ENCODE data around the gene HSDL1. TPM values are rescaled to one million over a fixed set of nuclear protein-coding genes. Genes with fewer than 3 reads are reported as not detected.
A peak's percentile ranks its signal among the peaks of the same experiment; 100 is the strongest.

Gene HSDL1
- total RNA-seq, 1 donor from 2014 or later: 31.0 TPM

GRCh38 chr16:84169765-84170310 lies 24.9 kb upstream of the HSDL1 start:
- peak; percentile 24 for ATAC-seq

GRCh38 chr16:84166796-84167695 lies 22.1 kb upstream of the HSDL1 start:
- ATAC-seq (no peak), DNase-seq (no peak)
- intact Hi-C loops (cut with DNase I): no loop called here
- Histone ChIP-seq H3K9me3 (no peaks in the 10 kb centered on the region), H3K4me1 (no peaks in the 10 kb centered on the region), H3K36me3 (no peaks in the 10 kb centered on the region), H3K27ac (no peak overlapping the region), H3K4me3 (no peak overlapping the region), H3K27me3 (peaks cover 10% of the 10 kb centered on the region)
- no peak for TF ChIP-seq CTCF (IDR thresholded peaks at IDR 0.05)

More at GRCh38 chr16:84169765-84170310, 24.9 kb upstream of the HSDL1 start:
- no peak for TF ChIP-seq CTCF (IDR thresholded peaks at IDR 0.05)
- Histone ChIP-seq H3K36me3 (no peaks in the 10 kb centered on the region), H3K27me3 (peaks cover 10% of the 10 kb centered on the region), H3K27ac (no peak overlapping the region), H3K4me3 (no peak overlapping the region), H3K4me1 (no peaks in the 10 kb centered on the region), H3K9me3 (no peaks in the 10 kb centered on the region)
- intact Hi-C loops (cut with DNase I): no loop called here
- DNase-seq: no peak

- intact Hi-C loops (cut with DNase I): no loop called here
- Histone ChIP-seq H3K27ac (no peak overlapping the region), H3K36me3 (no peaks in the 10 kb centered on the region), H3K9me3 (no peaks in the 10 kb centered on the region), H3K27me3 (peaks cover 21% of the 10 kb centered on the region), H3K4me3 (no peak overlapping the region), H3K4me1 (no peaks in the 10 kb centered on the region)
- ATAC-seq (no peak), DNase-seq (no peak)
- no peak for TF ChIP-seq CTCF (IDR thresholded peaks at IDR 0.05)
Measured at GRCh38 chr16:84165746-84166145, 20.8 kb upstream of the HSDL1 start.

GRCh38 chr16:84161801-84162200 lies 16.8 kb upstream of the HSDL1 start:
- DNase-seq (no peak), ATAC-seq (no peak)
- Histone ChIP-seq H3K4me3 (no peak overlapping the region), H3K9me3 (no peaks in the 10 kb centered on the region), H3K27ac (no peak overlapping the region), H3K4me1 (no peaks in the 10 kb centered on the region), H3K36me3 (no peaks in the 10 kb centered on the region), H3K27me3 (peaks cover 23% of the 10 kb centered on the region)
- intact Hi-C loops (cut with DNase I): no loop called here
- TF ChIP-seq CTCF (IDR thresholded peaks at IDR 0.05): no peak

GRCh38 chr16:84161037-84161436 lies 16.1 kb upstream of the HSDL1 start:
- Histone ChIP-seq H3K27me3 (peaks cover 23% of the 10 kb centered on the region), H3K4me1 (no peaks in the 10 kb centered on the region), H3K9me3 (no peaks in the 10 kb centered on the region), H3K27ac (no peak overlapping the region), H3K4me3 (no peak overlapping the region), H3K36me3 (no peaks in the 10 kb centered on the region)
- intact Hi-C loops (cut with DNase I): no loop called here
- no peak for TF ChIP-seq CTCF (IDR thresholded peaks at IDR 0.05)
- ATAC-seq (peak; percentile 16), DNase-seq (peak; percentile 51)

Measured in upper lobe of right lung (tissue), 1 donor.